HepG2 (cell line): ENCODE measurements around the gene NAGS. TPM values are rescaled to one million over a fixed set of nuclear protein-coding genes. Genes with fewer than 3 reads are reported as not detected.

Source experiments
- AKNA ChIP-seq: sonication (generic); formaldehyde crosslinking; IDR thresholded peaks from 2 replicates; pipeline ENCODE4 v1.4.0; 2020; ENCODE audit warnings: missing genetic modification reagents, borderline replicate concordance
- BCL6 ChIP-seq: IDR thresholded peaks from 2 replicates; pipeline ENCODE4 v1.6.1; 2016; ENCODE audit warnings: missing genetic modification reagents, missing compliant biosample characterization
- BRD4 ChIP-seq: sonication (generic); formaldehyde crosslinking; IDR thresholded peaks from 2 replicates; pipeline ENCODE4 v1.4.0; 2020; ENCODE audit warnings: missing genetic modification reagents
- FOXO1 ChIP-seq: sonication (generic); formaldehyde crosslinking; IDR thresholded peaks from 2 replicates; pipeline ENCODE4 v1.4.0; 2020; ENCODE audit warnings: missing genetic modification reagents
- MEIS1 ChIP-seq: sonication (generic); formaldehyde crosslinking; IDR thresholded peaks from 2 replicates; pipeline ENCODE4 v1.9.0; 2021; ENCODE audit warnings: mild to moderate bottlenecking, missing genetic modification reagents, moderate library complexity, borderline replicate concordance
- MTA1 ChIP-seq: sonication (generic); formaldehyde crosslinking; IDR thresholded peaks from 2 replicates; pipeline ENCODE4 v1.4.0; 2020; ENCODE audit warnings: missing genetic modification reagents, mild to moderate bottlenecking, borderline replicate concordance
- POGZ ChIP-seq: sonication (generic); formaldehyde crosslinking; IDR thresholded peaks from 2 replicates; pipeline ENCODE4 v1.4.0; 2020; ENCODE audit warnings: mild to moderate bottlenecking, missing genetic modification reagents
- RBM22 ChIP-seq: fragments of 200-400 bp; formaldehyde crosslinking; optimal IDR thresholded peaks from 2 replicates; pipeline ENCODE3; 2017; ENCODE audit warnings: mild to moderate bottlenecking, low read length, moderate library complexity
- TAF1 ChIP-seq: sonication (generic); formaldehyde crosslinking; IDR thresholded peaks from 2 replicates; pipeline ENCODE4 v1.4.0; 2020; ENCODE audit warnings: missing genetic modification reagents
- ZBTB49 ChIP-seq: sonication (generic); formaldehyde crosslinking; IDR thresholded peaks from 2 replicates; pipeline ENCODE4 v1.4.0; 2020; ENCODE audit warnings: missing genetic modification reagents, borderline replicate concordance
- ZFP82 ChIP-seq: sonication (generic); formaldehyde crosslinking; IDR thresholded peaks from 2 replicates; pipeline ENCODE4 v1.5.1; 2020; ENCODE audit warnings: mild to moderate bottlenecking, missing genetic modification reagents, borderline replicate concordance
- ZMYM4 ChIP-seq: sonication (generic); formaldehyde crosslinking; IDR thresholded peaks from 2 replicates; pipeline ENCODE4 v1.8.1; 2023; ENCODE audit warnings: mild to moderate bottlenecking, missing genetic modification reagents
- ZNF101 ChIP-seq: sonication (generic); formaldehyde crosslinking; IDR thresholded peaks from 2 replicates; pipeline ENCODE4 v1.4.0; 2020; ENCODE audit warnings: mild to moderate bottlenecking, low read depth, missing genetic modification reagents, borderline replicate concordance
- ZNF18 ChIP-seq: sonication (generic); formaldehyde crosslinking; IDR thresholded peaks from 2 replicates; pipeline ENCODE4 v1.8.0; 2022; ENCODE audit warnings: mild to moderate bottlenecking, missing genetic modification reagents; ENCODE audit not compliant: insufficient replicate concordance
- ZNF20 ChIP-seq: sonication (generic); formaldehyde crosslinking; IDR thresholded peaks from 2 replicates; pipeline ENCODE4 v1.4.0; 2020; ENCODE audit warnings: mild to moderate bottlenecking, moderate library complexity, missing genetic modification reagents
- ZNF280B ChIP-seq: sonication (generic); formaldehyde crosslinking; IDR thresholded peaks from 2 replicates; pipeline ENCODE4 v1.5.0; 2020; ENCODE audit warnings: missing genetic modification reagents, mild to moderate bottlenecking, borderline replicate concordance
- ZNF788 ChIP-seq: sonication (generic); formaldehyde crosslinking; IDR thresholded peaks from 2 replicates; pipeline ENCODE4 v1.5.0; 2020; ENCODE audit warnings: mild to moderate bottlenecking, missing genetic modification reagents, borderline replicate concordance
- polyA plus RNA-seq, 8 experiments: library from polyadenylated mRNA; depleted of rRNA in 3 of 8; stranded (reverse) in 7 of 8; unstranded in 1 of 8; fragments of >200 nt; fragmentation: Illumina TruSeq in 4 of 8; extraction: Trizol in 4 of 8; gene quantifications; 2 replicates each; pipeline versions ENCODE4 v1.2.1 to v1.2.3, GENCODE V29; 2011 to 2016; ENCODE audit warnings: low read depth in 4 of 8, missing spikeins in 1 of 8, mixed read lengths in 1 of 8; ENCODE audit not compliant: insufficient read depth in 1 of 8
- total RNA-seq, 5 experiments: library from RNA; depleted of rRNA; stranded (reverse); fragments of >200 nt; fragmentation: Illumina TruSeq; extraction: Trizol; gene quantifications; 2 replicates each; pipeline ENCODE4 v1.2.3, GENCODE V29; 2016; ENCODE audit warnings: low read depth in 1 of 5

The NAGS gene
- total and polyA plus RNA-seq, 2 of the 13 experiments (the other 11 are each of a cell fraction or from before 2014, with no cell fraction given), result 4.3 to 5.1 TPM

- TF ChIP-seq MEIS1 (CRISPR knock-in tag) (peak; percentile 97), AKNA (CRISPR knock-in tag) (0 out of 2 replicates have a peak, but pooled peaks have one; percentile 74), POGZ (peak; percentile 89), BCL6 (CRISPR knock-in tag) (peak; percentile 93), RBM22 (no peak), TAF1 (CRISPR knock-in tag) (no peak), ZNF18 (CRISPR knock-in tag) (peak; percentile 95), MTA1 (peak; percentile 98; the same call in 1 of the 2 replicates), ZBTB49 (CRISPR knock-in tag) (no peak), ZNF788 (CRISPR knock-in tag) (peak; percentile 99; the same call in 1 of the 2 replicates), ZFP82 (CRISPR knock-in tag) (peak; percentile 89), BRD4 (CRISPR knock-in tag) (no peak; the same call in 1 of the 2 replicates), ZMYM4 (CRISPR knock-in tag) (peak; percentile 76), ZNF101 (CRISPR knock-in tag) (no peak), ZNF280B (CRISPR knock-in tag) (peak; percentile 79; the same call in 1 of the 2 replicates), ZNF20 (no peak), FOXO1 (CRISPR knock-in tag) (peak; percentile 86; the same call in 1 of the 2 replicates)
Measured at GRCh38 chr17:43983515-43984411, 20.7 kb upstream of the NAGS start (continued).
